ENCODE results near the gene SLC2A9.
A peak's percentile ranks its signal among the peaks of the same experiment; 100 is the strongest.

The SLC2A9 gene

GRCh38 chr4:10034136-10034535 lies 12.8 kb upstream of the SLC2A9 start:
- no peak overlapping the region for H3K14ac ChIP-seq (ENCODE audit: low read length)
- no peaks in the 10 kb centered on the region for H3K9me3 ChIP-seq (ENCODE audit: insufficient read depth, low read depth, low read length)
- H4K12ac ChIP-seq (ENCODE audit: low read depth, low read length), result no peak overlapping the region
- no peak overlapping the region for H3K9ac ChIP-seq (ENCODE audit: low read length)
- no peaks in the 10 kb centered on the region for H3K79me2 ChIP-seq (ENCODE audit: control insufficient read depth, insufficient read depth, low read length, poor library complexity)
- no CpG with 5 or more reads among the region's 10 CpGs for WGBS (ENCODE audit: extremely low coverage, insufficient coverage, insufficient read length)
- no peak overlapping the region for H4K91ac ChIP-seq (ENCODE audit: low read depth, low read length)
- no peak overlapping the region for H3K4ac ChIP-seq (ENCODE audit: low read depth, low read length)
- DNase-seq, result no peak
- no peaks in the 10 kb centered on the region for H3K36me3 ChIP-seq (ENCODE audit: control insufficient read depth in 1 of 2, insufficient read depth in 2 of 2, low read length in 2 of 2)
- H3K4me2 ChIP-seq (ENCODE audit: low read length), result no peak overlapping the region
- no peak overlapping the region for H2AK5ac ChIP-seq (ENCODE audit: low read length)
- H3K4me3 ChIP-seq (ENCODE audit: low read depth, low read length), result no peak overlapping the region
- H4K8ac ChIP-seq (ENCODE audit: low read depth, low read length), result no peak overlapping the region
- H3K27ac ChIP-seq (ENCODE audit: low read depth, low read length), result no peak overlapping the region
- H3K27me3 ChIP-seq (ENCODE audit: insufficient read depth, low read length), result no peaks in the 10 kb centered on the region
- H3K4me1 ChIP-seq (ENCODE audit: control insufficient read depth in 1 of 2, insufficient read depth in 2 of 2, low read length in 2 of 2), result no peaks in the 10 kb centered on the region
- H2BK120ac ChIP-seq (ENCODE audit: insufficient read depth, low read length, poor library complexity), result no peak overlapping the region
- no peak overlapping the region for H2BK12ac ChIP-seq (ENCODE audit: low read length)
- H2BK5ac ChIP-seq (ENCODE audit: low read depth, low read length, poor library complexity), result no peak overlapping the region
- H3K18ac ChIP-seq (ENCODE audit: low read length), result no peak overlapping the region
- no peaks in the 10 kb centered on the region for H3K79me1 ChIP-seq (ENCODE audit: low read length)
- no peak overlapping the region for H3K23ac ChIP-seq (ENCODE audit: low read length)
- no peak overlapping the region for H2AFZ ChIP-seq (ENCODE audit: insufficient read depth, low read length, poor library complexity)

GRCh38 chr4:10033191-10033881 lies 12.0 kb upstream of the SLC2A9 start:
- Histone ChIP-seq H4K91ac (ENCODE audit: low read depth, low read length) (no peak overlapping the region), H3K36me3 (ENCODE audit: control insufficient read depth in 1 of 2, insufficient read depth in 2 of 2, low read length in 2 of 2) (no peaks in the 10 kb centered on the region), H3K4ac (ENCODE audit: low read depth, low read length) (no peak overlapping the region), H2BK5ac (ENCODE audit: low read depth, low read length, poor library complexity) (no peak overlapping the region), H3K27me3 (ENCODE audit: insufficient read depth, low read length) (no peaks in the 10 kb centered on the region), H3K14ac (ENCODE audit: low read length) (no peak overlapping the region), H3K4me2 (ENCODE audit: low read length) (no peak overlapping the region), H3K27ac (ENCODE audit: low read depth, low read length) (no peak overlapping the region), H3K79me2 (ENCODE audit: control insufficient read depth, insufficient read depth, low read length, poor library complexity) (no peaks in the 10 kb centered on the region), H4K8ac (ENCODE audit: low read depth, low read length) (no peak overlapping the region), H3K4me1 (ENCODE audit: control insufficient read depth in 1 of 2, insufficient read depth in 2 of 2, low read length in 2 of 2) (no peaks in the 10 kb centered on the region), H2BK12ac (ENCODE audit: low read length) (no peak overlapping the region), H3K23ac (ENCODE audit: low read length) (no peak overlapping the region), H3K79me1 (ENCODE audit: low read length) (no peaks in the 10 kb centered on the region), H2AK5ac (ENCODE audit: low read length) (no peak overlapping the region), H2AFZ (ENCODE audit: insufficient read depth, low read length, poor library complexity) (no peak overlapping the region), H2BK120ac (ENCODE audit: insufficient read depth, low read length, poor library complexity) (no peak overlapping the region), H4K12ac (ENCODE audit: low read depth, low read length) (no peak overlapping the region), H3K4me3 (ENCODE audit: low read depth, low read length) (no peak overlapping the region), H3K9me3 (ENCODE audit: insufficient read depth, low read depth, low read length) (no peaks in the 10 kb centered on the region), H3K18ac (ENCODE audit: low read length) (no peak overlapping the region), H3K9ac (ENCODE audit: low read length) (no peak overlapping the region)
- no CpG with 5 or more reads among the region's 18 CpGs for WGBS (ENCODE audit: extremely low coverage, insufficient coverage, insufficient read length)
- no peak for DNase-seq

DNA sequence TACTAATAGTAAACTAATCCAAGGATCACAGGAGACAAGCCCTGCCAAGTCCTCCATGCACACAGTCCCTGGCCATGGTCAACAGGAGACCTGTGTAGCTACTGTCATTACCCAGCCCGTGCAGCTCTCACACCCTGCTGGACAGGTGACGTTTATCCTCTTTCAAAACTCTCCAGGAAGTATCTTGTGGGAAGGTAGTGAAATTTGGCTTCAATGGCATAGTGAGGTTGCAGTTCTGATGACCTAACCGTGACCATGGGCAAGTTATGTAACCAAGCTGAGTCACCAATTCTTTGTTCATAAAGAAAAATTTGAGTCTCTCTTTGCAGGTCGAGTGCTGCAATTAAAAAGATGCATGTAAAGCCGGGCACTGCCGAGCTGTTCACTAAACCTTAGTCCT lies 11.3 kb upstream of the SLC2A9 start:
- Histone ChIP-seq H3K4me3 (ENCODE audit: low read depth, low read length) (no peak overlapping the region), H3K4me1 (ENCODE audit: control insufficient read depth in 1 of 2, insufficient read depth in 2 of 2, low read length in 2 of 2) (no peaks in the 10 kb centered on the region), H4K91ac (ENCODE audit: low read depth, low read length) (no peak overlapping the region), H2BK5ac (ENCODE audit: low read depth, low read length, poor library complexity) (no peak overlapping the region), H4K8ac (ENCODE audit: low read depth, low read length) (no peak overlapping the region), H3K18ac (ENCODE audit: low read length) (no peak overlapping the region), H2BK12ac (ENCODE audit: low read length) (no peak overlapping the region), H3K9ac (ENCODE audit: low read length) (no peak overlapping the region), H2AFZ (ENCODE audit: insufficient read depth, low read length, poor library complexity) (no peak overlapping the region), H3K36me3 (ENCODE audit: control insufficient read depth in 1 of 2, insufficient read depth in 2 of 2, low read length in 2 of 2) (no peaks in the 10 kb centered on the region), H3K9me3 (ENCODE audit: insufficient read depth, low read depth, low read length) (no peaks in the 10 kb centered on the region), H2AK5ac (ENCODE audit: low read length) (no peak overlapping the region), H3K4ac (ENCODE audit: low read depth, low read length) (no peak overlapping the region), H3K14ac (ENCODE audit: low read length) (no peak overlapping the region), H3K79me1 (ENCODE audit: low read length) (no peaks in the 10 kb centered on the region), H3K23ac (ENCODE audit: low read length) (no peak overlapping the region), H3K79me2 (ENCODE audit: control insufficient read depth, insufficient read depth, low read length, poor library complexity) (no peaks in the 10 kb centered on the region), H4K12ac (ENCODE audit: low read depth, low read length) (no peak overlapping the region), H2BK120ac (ENCODE audit: insufficient read depth, low read length, poor library complexity) (no peak overlapping the region), H3K27ac (ENCODE audit: low read depth, low read length) (no peak overlapping the region), H3K4me2 (ENCODE audit: low read length) (no peak overlapping the region), H3K27me3 (ENCODE audit: insufficient read depth, low read length) (no peaks in the 10 kb centered on the region)
- WGBS (ENCODE audit: extremely low coverage, insufficient coverage, insufficient read length), result no CpG with 5 or more reads among the region's 6 CpGs
- DNase-seq, result peak; percentile 61 to 86

DNA sequence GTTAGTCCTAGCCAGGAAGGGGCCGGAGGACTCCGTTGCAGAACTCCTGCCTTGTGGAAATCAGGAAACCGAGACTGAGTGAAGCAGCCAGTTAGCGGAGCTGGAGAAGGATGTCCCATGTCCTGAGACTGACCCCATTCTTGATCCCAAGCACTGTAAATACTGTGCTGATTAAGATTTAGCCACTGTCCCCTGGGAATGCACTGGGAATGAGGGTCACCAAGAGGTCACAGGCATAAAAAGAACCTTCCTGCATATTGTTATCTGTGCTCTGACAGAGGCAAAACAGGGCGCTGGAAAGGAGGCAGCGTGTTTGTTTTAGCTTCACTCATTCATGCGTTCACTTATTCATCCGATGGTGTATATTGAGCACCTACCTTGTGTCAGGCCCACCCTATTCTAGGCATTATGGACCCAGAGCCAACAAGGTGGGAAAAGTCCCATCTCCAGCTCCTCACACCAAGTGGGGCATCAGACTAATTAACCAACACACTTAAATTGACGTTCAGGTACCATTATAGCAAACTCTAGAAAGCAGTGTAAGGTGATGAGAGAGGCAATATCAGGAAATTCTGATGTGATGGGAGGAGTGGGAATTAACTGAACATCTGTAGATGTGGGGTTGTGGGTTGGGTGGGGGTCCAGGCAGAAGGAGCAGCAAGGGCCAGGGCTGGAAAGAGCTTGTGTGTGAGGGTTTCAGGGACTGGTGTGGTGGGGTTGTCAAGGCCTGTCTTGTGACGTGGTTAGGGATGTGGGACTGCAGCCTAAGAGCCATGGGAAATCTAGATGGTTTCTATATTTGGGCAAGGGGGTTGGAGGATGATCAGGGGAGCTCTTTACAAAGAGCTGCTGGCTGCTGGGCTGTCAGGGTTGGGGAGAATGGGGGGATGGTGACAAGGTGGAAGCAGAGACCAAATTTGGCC lies 10.6 kb upstream of the SLC2A9 start:
- no peaks in the 10 kb centered on the region for H3K4me1 ChIP-seq (ENCODE audit: control insufficient read depth in 1 of 2, insufficient read depth in 2 of 2, low read length in 2 of 2)
- no peak for DNase-seq
- H2BK120ac ChIP-seq (ENCODE audit: insufficient read depth, low read length, poor library complexity), result no peak overlapping the region
- no peak overlapping the region for H3K23ac ChIP-seq (ENCODE audit: low read length)
- H3K4ac ChIP-seq (ENCODE audit: low read depth, low read length), result no peak overlapping the region
- H2BK5ac ChIP-seq (ENCODE audit: low read depth, low read length, poor library complexity), result no peak overlapping the region
- H4K8ac ChIP-seq (ENCODE audit: low read depth, low read length), result no peak overlapping the region
- no peak overlapping the region for H4K12ac ChIP-seq (ENCODE audit: low read depth, low read length)
- no peaks in the 10 kb centered on the region for H3K9me3 ChIP-seq (ENCODE audit: insufficient read depth, low read depth, low read length)
- H3K14ac ChIP-seq (ENCODE audit: low read length), result no peak overlapping the region
- H3K4me2 ChIP-seq (ENCODE audit: low read length), result no peak overlapping the region
- no peak overlapping the region for H3K9ac ChIP-seq (ENCODE audit: low read length)
- WGBS (ENCODE audit: extremely low coverage, insufficient coverage, insufficient read length), result no CpG with 5 or more reads among the region's 10 CpGs
- no peak overlapping the region for H3K4me3 ChIP-seq (ENCODE audit: low read depth, low read length)
- H4K91ac ChIP-seq (ENCODE audit: low read depth, low read length), result no peak overlapping the region
- no peak overlapping the region for H2AK5ac ChIP-seq (ENCODE audit: low read length)
- no peaks in the 10 kb centered on the region for H3K27me3 ChIP-seq (ENCODE audit: insufficient read depth, low read length)
- H3K27ac ChIP-seq (ENCODE audit: low read depth, low read length), result no peak overlapping the region
- H3K36me3 ChIP-seq (ENCODE audit: control insufficient read depth in 1 of 2, insufficient read depth in 2 of 2, low read length in 2 of 2), result no peaks in the 10 kb centered on the region
- H2AFZ ChIP-seq (ENCODE audit: insufficient read depth, low read length, poor library complexity), result no peak overlapping the region
- H2BK12ac ChIP-seq (ENCODE audit: low read length), result no peak overlapping the region
- H3K79me1 ChIP-seq (ENCODE audit: low read length), result no peaks in the 10 kb centered on the region
- H3K18ac ChIP-seq (ENCODE audit: low read length), result no peak overlapping the region
- no peaks in the 10 kb centered on the region for H3K79me2 ChIP-seq (ENCODE audit: control insufficient read depth, insufficient read depth, low read length, poor library complexity)
